ENCODE results near the gene CEP20.

Gene CEP20

GRCh38 chr16:15897121-15897780 lies 8.8 kb upstream of the CEP20 start:
- no peak for DNase-seq

GRCh38 chr16:15894571-15895374 lies 6.4 kb upstream of the CEP20 start:
- no peak for DNase-seq

- no peak for DNase-seq
Measured at GRCh38 chr16:15891508-15891907, 3.1 kb upstream of the CEP20 start.

- DNase-seq: no peak
Measured at GRCh38 chr16:15887283-15887682, 1.1 kb downstream of the CEP20 start.

- DNase-seq: no peak
Measured at GRCh38 chr16:15886078-15886477, 2.3 kb downstream of the CEP20 start.

GRCh38 chr16:15885560-15886001 lies 2.8 kb downstream of the CEP20 start:
- DNase-seq: no peak

- no peak for DNase-seq
Measured at GRCh38 chr16:15882563-15882962, 5.8 kb downstream of the CEP20 start.

- no peak for DNase-seq
Measured at GRCh38 chr16:15881794-15882379, 6.5 kb downstream of the CEP20 start.

- DNase-seq: no peak
Measured at GRCh38 chr16:15880434-15881308, 7.7 kb downstream of the CEP20 start.

GRCh38 chr16:15879255-15879811 lies 9.1 kb downstream of the CEP20 start:
- DNase-seq: no peak

- no peak for DNase-seq
Measured at GRCh38 chr16:15876503-15876902, 11.9 kb downstream of the CEP20 start.

GRCh38 chr16:15874745-15875314 lies 13.6 kb downstream of the CEP20 start:
- no peak for DNase-seq

GRCh38 chr16:15873737-15874136 lies 14.7 kb downstream of the CEP20 start:
- no peak for DNase-seq

- no peak for DNase-seq
Measured at GRCh38 chr16:15873301-15873700, 15.1 kb downstream of the CEP20 start.

- no peak for DNase-seq
Measured at GRCh38 chr16:15870011-15870410, 18.4 kb downstream of the CEP20 start.

GRCh38 chr16:15866451-15866850 lies 22.0 kb downstream of the CEP20 start:
- DNase-seq: no peak

- DNase-seq: no peak
Measured at GRCh38 chr16:15865742-15866141, 22.7 kb downstream of the CEP20 start.

- DNase-seq: no peak
Measured at GRCh38 chr16:15864939-15865338, 23.5 kb downstream of the CEP20 start.

GRCh38 chr16:15861996-15862395 lies 26.4 kb downstream of the CEP20 start:
- no peak for DNase-seq

- DNase-seq: no peak
Measured at GRCh38 chr16:15858921-15859668, 29.3 kb downstream of the CEP20 start.

Measured in activated gamma-delta T cell (primary cell).